ENCODE results near the gene ORM2.

GRCh38 chr9:114355821-114356220, 26.2 kb downstream of the ORM2 start:
- TF ChIP-seq POLR2A (IDR thresholded peaks at IDR 0.05) (no peak), CTCF (IDR thresholded peaks at IDR 0.05) (no peak)

All from stomach (tissue), 4 donors.